ENCODE measurements around the gene MAS1. TPM values are rescaled to one million over a fixed set of nuclear protein-coding genes. Genes with fewer than 3 reads are reported as not detected.

MAS1 gene
- total and polyA plus RNA-seq, 2 experiments from 2014 or later = 0.03 TPM; not detected in 1

DNA sequence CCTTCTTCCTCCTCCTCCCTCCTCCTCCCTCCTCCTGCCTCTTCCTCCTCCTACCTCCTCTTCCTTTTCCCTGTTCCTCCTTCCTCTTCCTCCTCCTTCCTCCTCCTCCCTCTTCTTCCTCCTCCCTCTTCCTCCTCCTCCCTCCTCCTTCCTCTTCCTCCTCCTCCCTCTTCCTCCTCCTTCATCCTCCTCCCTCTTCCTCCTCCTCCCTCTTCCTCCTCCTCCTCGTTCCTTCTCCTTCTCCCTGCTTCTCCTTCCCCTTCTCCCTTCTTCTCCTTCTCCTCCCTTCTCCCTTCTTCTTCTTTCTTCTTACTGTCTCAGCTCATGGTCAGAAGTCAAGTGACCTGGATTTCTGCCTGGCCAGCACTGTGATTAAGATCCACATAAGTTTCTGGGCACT lies 7.7 kb downstream of the MAS1 start (continued):
- TF ChIP-seq, protein P1, sequence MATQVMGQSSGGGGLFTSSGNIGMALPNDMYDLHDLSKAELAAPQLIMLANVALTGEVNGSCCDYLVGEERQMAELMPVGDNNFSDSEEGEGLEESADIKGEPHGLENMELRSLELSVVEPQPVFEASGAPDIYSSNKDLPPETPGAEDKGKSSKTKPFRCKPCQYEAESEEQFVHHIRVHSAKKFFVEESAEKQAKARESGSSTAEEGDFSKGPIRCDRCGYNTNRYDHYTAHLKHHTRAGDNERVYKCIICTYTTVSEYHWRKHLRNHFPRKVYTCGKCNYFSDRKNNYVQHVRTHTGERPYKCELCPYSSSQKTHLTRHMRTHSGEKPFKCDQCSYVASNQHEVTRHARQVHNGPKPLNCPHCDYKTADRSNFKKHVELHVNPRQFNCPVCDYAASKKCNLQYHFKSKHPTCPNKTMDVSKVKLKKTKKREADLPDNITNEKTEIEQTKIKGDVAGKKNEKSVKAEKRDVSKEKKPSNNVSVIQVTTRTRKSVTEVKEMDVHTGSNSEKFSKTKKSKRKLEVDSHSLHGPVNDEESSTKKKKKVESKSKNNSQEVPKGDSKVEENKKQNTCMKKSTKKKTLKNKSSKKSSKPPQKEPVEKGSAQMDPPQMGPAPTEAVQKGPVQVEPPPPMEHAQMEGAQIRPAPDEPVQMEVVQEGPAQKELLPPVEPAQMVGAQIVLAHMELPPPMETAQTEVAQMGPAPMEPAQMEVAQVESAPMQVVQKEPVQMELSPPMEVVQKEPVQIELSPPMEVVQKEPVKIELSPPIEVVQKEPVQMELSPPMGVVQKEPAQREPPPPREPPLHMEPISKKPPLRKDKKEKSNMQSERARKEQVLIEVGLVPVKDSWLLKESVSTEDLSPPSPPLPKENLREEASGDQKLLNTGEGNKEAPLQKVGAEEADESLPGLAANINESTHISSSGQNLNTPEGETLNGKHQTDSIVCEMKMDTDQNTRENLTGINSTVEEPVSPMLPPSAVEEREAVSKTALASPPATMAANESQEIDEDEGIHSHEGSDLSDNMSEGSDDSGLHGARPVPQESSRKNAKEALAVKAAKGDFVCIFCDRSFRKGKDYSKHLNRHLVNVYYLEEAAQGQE (IDR thresholded peaks at IDR 0.05; ENCODE audit: unreplicated experiment) = no peak
- TF ChIP-seq POLR2AphosphoS5 (IDR thresholded peaks at IDR 0.05; ENCODE audit: low read depth) = no peak
- TF ChIP-seq, protein P2, sequence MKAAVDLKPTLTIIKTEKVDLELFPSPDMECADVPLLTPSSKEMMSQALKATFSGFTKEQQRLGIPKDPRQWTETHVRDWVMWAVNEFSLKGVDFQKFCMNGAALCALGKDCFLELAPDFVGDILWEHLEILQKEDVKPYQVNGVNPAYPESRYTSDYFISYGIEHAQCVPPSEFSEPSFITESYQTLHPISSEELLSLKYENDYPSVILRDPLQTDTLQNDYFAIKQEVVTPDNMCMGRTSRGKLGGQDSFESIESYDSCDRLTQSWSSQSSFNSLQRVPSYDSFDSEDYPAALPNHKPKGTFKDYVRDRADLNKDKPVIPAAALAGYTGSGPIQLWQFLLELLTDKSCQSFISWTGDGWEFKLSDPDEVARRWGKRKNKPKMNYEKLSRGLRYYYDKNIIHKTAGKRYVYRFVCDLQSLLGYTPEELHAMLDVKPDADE (IDR thresholded peaks at IDR 0.05) = no peak
- no peak for TF ChIP-seq NANOG (IDR thresholded peaks at IDR 0.05; ENCODE audit: borderline replicate concordance)

GRCh38 chr6:159899994-159900745 lies 9.4 kb downstream of the MAS1 start:
- Histone ChIP-seq H2AFZ (no peak overlapping the region), H3K36me3 (ENCODE audit: insufficient read depth) (no peaks in the 10 kb centered on the region), H3F3A (replicated peaks; ENCODE audit: low read depth) (no peaks in the 10 kb centered on the region), H3K9me2 (ENCODE audit: insufficient read depth) (no peaks in the 10 kb centered on the region), H3K4me3 (no peak overlapping the region), H3K27me3 (ENCODE audit: insufficient read depth) (no peaks in the 10 kb centered on the region), H3K27ac (ENCODE audit: low read depth) (no peak overlapping the region), H4K20me1 (replicated peaks; ENCODE audit: insufficient read depth) (no peaks in the 10 kb centered on the region), H3K79me2 (replicated peaks; ENCODE audit: insufficient read depth) (no peaks in the 10 kb centered on the region), H3K4me1 (ENCODE audit: insufficient read depth) (no peaks in the 10 kb centered on the region), H3K4me2 (no peak overlapping the region)
- Mint-ChIP-seq H3K36me3 (ENCODE audit: low read depth) (no peaks in the 10 kb centered on the region), H3K9me3 (no peaks in the 10 kb centered on the region; the same call in 2 of the 3 replicates), H3K4me3 (no peak overlapping the region), H3K27ac (no peak overlapping the region), H3K4me1 (no peaks in the 10 kb centered on the region), H3K27me3 (ENCODE audit: insufficient read depth, low read depth, poor library complexity) (peaks cover 1% of the 10 kb centered on the region)
- DNase-seq (ENCODE audit: low spot score) (no peak), ATAC-seq (no peak)
- no peak for TF ChIP-seq EZH2 (IDR thresholded peaks at IDR 0.05; ENCODE audit: low read depth, unreplicated experiment)
- no peak for TF ChIP-seq ZNF114 (CRISPR knock-in tag; IDR thresholded peaks at IDR 0.05)
- TF ChIP-seq NANOG (IDR thresholded peaks at IDR 0.05; ENCODE audit: borderline replicate concordance) = no peak
- TF ChIP-seq, protein P3, sequence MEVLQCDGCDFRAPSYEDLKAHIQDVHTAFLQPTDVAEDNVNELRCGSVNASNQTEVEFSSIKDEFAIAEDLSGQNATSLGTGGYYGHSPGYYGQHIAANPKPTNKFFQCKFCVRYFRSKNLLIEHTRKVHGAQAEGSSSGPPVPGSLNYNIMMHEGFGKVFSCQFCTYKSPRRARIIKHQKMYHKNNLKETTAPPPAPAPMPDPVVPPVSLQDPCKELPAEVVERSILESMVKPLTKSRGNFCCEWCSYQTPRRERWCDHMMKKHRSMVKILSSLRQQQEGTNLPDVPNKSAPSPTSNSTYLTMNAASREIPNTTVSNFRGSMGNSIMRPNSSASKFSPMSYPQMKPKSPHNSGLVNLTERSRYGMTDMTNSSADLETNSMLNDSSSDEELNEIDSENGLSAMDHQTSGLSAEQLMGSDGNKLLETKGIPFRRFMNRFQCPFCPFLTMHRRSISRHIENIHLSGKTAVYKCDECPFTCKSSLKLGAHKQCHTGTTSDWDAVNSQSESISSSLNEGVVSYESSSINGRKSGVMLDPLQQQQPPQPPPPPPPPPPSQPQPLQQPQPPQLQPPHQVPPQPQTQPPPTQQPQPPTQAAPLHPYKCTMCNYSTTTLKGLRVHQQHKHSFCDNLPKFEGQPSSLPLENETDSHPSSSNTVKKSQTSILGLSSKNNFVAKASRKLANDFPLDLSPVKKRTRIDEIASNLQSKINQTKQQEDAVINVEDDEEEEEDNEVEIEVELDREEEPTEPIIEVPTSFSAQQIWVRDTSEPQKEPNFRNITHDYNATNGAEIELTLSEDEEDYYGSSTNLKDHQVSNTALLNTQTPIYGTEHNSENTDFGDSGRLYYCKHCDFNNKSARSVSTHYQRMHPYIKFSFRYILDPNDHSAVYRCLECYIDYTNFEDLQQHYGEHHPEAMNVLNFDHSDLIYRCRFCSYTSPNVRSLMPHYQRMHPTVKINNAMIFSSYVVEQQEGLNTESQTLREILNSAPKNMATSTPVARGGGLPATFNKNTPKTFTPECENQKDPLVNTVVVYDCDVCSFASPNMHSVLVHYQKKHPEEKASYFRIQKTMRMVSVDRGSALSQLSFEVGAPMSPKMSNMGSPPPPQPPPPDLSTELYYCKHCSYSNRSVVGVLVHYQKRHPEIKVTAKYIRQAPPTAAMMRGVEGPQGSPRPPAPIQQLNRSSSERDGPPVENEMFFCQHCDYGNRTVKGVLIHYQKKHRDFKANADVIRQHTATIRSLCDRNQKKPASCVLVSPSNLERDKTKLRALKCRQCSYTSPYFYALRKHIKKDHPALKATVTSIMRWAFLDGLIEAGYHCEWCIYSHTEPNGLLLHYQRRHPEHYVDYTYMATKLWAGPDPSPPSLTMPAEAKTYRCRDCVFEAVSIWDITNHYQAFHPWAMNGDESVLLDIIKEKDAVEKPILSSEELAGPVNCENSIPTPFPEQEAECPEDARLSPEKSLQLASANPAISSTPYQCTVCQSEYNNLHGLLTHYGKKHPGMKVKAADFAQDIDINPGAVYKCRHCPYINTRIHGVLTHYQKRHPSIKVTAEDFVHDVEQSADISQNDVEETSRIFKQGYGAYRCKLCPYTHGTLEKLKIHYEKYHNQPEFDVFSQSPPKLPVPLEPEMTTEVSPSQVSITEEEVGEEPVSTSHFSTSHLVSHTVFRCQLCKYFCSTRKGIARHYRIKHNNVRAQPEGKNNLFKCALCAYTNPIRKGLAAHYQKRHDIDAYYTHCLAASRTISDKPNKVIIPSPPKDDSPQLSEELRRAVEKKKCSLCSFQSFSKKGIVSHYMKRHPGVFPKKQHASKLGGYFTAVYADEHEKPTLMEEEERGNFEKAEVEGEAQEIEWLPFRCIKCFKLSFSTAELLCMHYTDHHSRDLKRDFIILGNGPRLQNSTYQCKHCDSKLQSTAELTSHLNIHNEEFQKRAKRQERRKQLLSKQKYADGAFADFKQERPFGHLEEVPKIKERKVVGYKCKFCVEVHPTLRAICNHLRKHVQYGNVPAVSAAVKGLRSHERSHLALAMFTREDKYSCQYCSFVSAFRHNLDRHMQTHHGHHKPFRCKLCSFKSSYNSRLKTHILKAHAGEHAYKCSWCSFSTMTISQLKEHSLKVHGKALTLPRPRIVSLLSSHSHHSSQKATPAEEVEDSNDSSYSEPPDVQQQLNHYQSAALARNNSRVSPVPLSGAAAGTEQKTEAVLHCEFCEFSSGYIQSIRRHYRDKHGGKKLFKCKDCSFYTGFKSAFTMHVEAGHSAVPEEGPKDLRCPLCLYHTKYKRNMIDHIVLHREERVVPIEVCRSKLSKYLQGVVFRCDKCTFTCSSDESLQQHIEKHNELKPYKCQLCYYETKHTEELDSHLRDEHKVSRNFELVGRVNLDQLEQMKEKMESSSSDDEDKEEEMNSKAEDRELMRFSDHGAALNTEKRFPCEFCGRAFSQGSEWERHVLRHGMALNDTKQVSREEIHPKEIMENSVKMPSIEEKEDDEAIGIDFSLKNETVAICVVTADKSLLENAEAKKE (CRISPR knock-in tag; IDR thresholded peaks at IDR 0.05) = no peak
- TF ChIP-seq ZNF331 (CRISPR knock-in tag; IDR thresholded peaks at IDR 0.05; ENCODE audit: low read depth) = no peak
- TF ChIP-seq JUNB (IDR thresholded peaks at IDR 0.05; ENCODE audit: unreplicated experiment) = no peak
- TF ChIP-seq, protein P2 (IDR thresholded peaks at IDR 0.05) = no peak
- no peak for TF ChIP-seq CREB1 (CRISPR knock-in tag; IDR thresholded peaks at IDR 0.05; ENCODE audit: low read depth)
